Activated CD8-positive, alpha-beta memory T cell treated with anti-CD3 and anti-CD28 coated beads for 36 hours (primary cell): ENCODE results near the gene TRIM24. TPM values are rescaled to one million over a fixed set of nuclear protein-coding genes. Genes with fewer than 3 reads are reported as not detected.
"Not testable (repeated sequence)": the region's sequence is repeated elsewhere in the genome, so short reads cannot be mapped to it uniquely, and the experiment has no call there.

ENCODE experiments used
- CTCF ChIA-PET: fragments of 350-600 bp; sonication (Branson Sonifier 250); formaldehyde crosslinking; loops from one replicate; lab custom pipeline; 2021; ENCODE audit warnings: antibody characterized with exemption; lab: Charles Lee
- POLR2A ChIA-PET: fragments of 350-600 bp; sonication (Branson Sonifier 250); formaldehyde crosslinking; loops from one replicate; lab custom pipeline; 2021; ENCODE audit warnings: antibody characterized with exemption; lab: Charles Lee
- total RNA-seq, 2 experiments: library from RNA; stranded (reverse); gene quantifications; one replicate each; pipeline ENCODE4 v1.2.3, GENCODE V29; 2021

TRIM24 gene
- total RNA-seq, 2 experiments from 2014 or later = 15.6 to 16.0 TPM

GRCh38 chr7:138481447-138482380, 21.7 kb downstream of the TRIM24 start:
- ChIA-PET POLR2A (interaction anchor here (1.0 kb wide), 1 partner anchor 22 kb away, joined by 3 read pairs; the partner anchor contains the start of gene TRIM24), CTCF (no interaction called here)

- ChIA-PET POLR2A (no interaction called here), CTCF (no interaction called here)
These were observed 23.5 kb downstream of the TRIM24 start for GRCh38 chr7:138483531-138483930.

GRCh38 chr7:138485508-138485907, 25.4 kb downstream of the TRIM24 start:
- POLR2A ChIA-PET, CTCF ChIA-PET: not testable (repeated sequence)

GRCh38 chr7:138489139-138489538, 29.1 kb downstream of the TRIM24 start:
- CTCF ChIA-PET, POLR2A ChIA-PET: not testable (repeated sequence)

- CTCF ChIA-PET = no interaction called here
These were observed 31.7 kb downstream of the TRIM24 start for GRCh38 chr7:138491612-138492386.

GRCh38 chr7:138492423-138492822, 32.4 kb downstream of the TRIM24 start:
- ChIA-PET CTCF (no interaction called here), POLR2A (no interaction called here)

More at GRCh38 chr7:138491612-138492386, 31.7 kb downstream of the TRIM24 start:
- POLR2A ChIA-PET = no interaction called here

- CTCF ChIA-PET = no interaction called here
These were observed 33.5 kb downstream of the TRIM24 start for GRCh38 chr7:138493535-138493934.

GRCh38 chr7:138495485-138495884, 35.4 kb downstream of the TRIM24 start:
- POLR2A ChIA-PET = no interaction called here
- CTCF ChIA-PET = no interaction called here

More at GRCh38 chr7:138493535-138493934, 33.5 kb downstream of the TRIM24 start:
- POLR2A ChIA-PET = no interaction called here

- ChIA-PET CTCF (interaction anchor here (0.6 kb wide), 2 partner anchors 8 to 1881 kb away, joined by 3 to 4 read pairs; no protein-coding TSS in a partner anchor), POLR2A (no interaction called here)
These were observed 39.3 kb downstream of the TRIM24 start for GRCh38 chr7:138499340-138499739.

- CTCF ChIA-PET = interaction anchor here (0.6 kb wide), 1 partner anchor 570 kb away, joined by 3 read pairs; no protein-coding TSS in a partner anchor
- POLR2A ChIA-PET = not testable (repeated sequence)
These were observed 40.2 kb downstream of the TRIM24 start for GRCh38 chr7:138500303-138500702.

GRCh38 chr7:138500892-138501291, 40.8 kb downstream of the TRIM24 start:
- ChIA-PET CTCF (no interaction called here), POLR2A (no interaction called here)

- ChIA-PET POLR2A (no interaction called here), CTCF (no interaction called here)
These were observed 42.1 kb downstream of the TRIM24 start for GRCh38 chr7:138502023-138502767.

- ChIA-PET POLR2A (no interaction called here), CTCF (no interaction called here)
These were observed 45.4 kb downstream of the TRIM24 start for GRCh38 chr7:138505361-138505873.

- ChIA-PET CTCF (no interaction called here), POLR2A (no interaction called here)
These were observed 46.7 kb downstream of the TRIM24 start for GRCh38 chr7:138506764-138507163.

- POLR2A ChIA-PET = interaction anchor here (0.7 kb wide), 1 partner anchor 19 kb away, joined by 3 read pairs; no protein-coding TSS in a partner anchor
These were observed 49.9 kb downstream of the TRIM24 start for GRCh38 chr7:138510003-138510402.

GRCh38 chr7:138512092-138512858, 52.2 kb downstream of the TRIM24 start:
- ChIA-PET POLR2A (no interaction called here), CTCF (no interaction called here)

More at GRCh38 chr7:138510003-138510402, 49.9 kb downstream of the TRIM24 start:
- CTCF ChIA-PET = no interaction called here

GRCh38 chr7:138512885-138513284, 52.8 kb downstream of the TRIM24 start:
- ChIA-PET CTCF (no interaction called here), POLR2A (no interaction called here)

- ChIA-PET CTCF (no interaction called here), POLR2A (no interaction called here)
These were observed 53.3 kb downstream of the TRIM24 start for GRCh38 chr7:138513344-138513871.
